K562 (cell line): ENCODE data around the gene FMO1. TPM values are rescaled to one million over a fixed set of nuclear protein-coding genes. Genes with fewer than 3 reads are reported as not detected.
A peak's percentile ranks its signal among the peaks of the same experiment; 100 is the strongest.

Experiments used
- BCOR ChIP-seq: fragments of 450-650 bp; IDR thresholded peaks from 2 replicates; pipeline ENCODE4 v1.6.1; 2016
- CC2D1A ChIP-seq: fragments of 450-650 bp; IDR thresholded peaks from 2 replicates; pipeline ENCODE4 v1.6.1; 2017; ENCODE audit warnings: mild to moderate bottlenecking
- CREM ChIP-seq: IDR thresholded peaks from 2 replicates; pipeline ENCODE4 v1.6.1; 2014; ENCODE audit warnings: antibody characterized with exemption, low read depth
- CTCF ChIP-seq, 3 experiments: IDR thresholded peaks in 2 of 3; conservative IDR thresholded peaks in 1 of 3; 2 replicates each; pipeline ENCODE4 v1.5.1; 2011 to 2012; ENCODE audit warnings: low read length in 3 of 3, mild to moderate bottlenecking in 3 of 3, control low read depth in 2 of 3, improper control_type of control experiment in 1 of 3, inconsistent platforms in 1 of 3, low read depth in 1 of 3, mixed read lengths in 1 of 3, moderate library complexity in 1 of 3; ENCODE audit not compliant: insufficient read depth in 2 of 3
- DNMT1 ChIP-seq: fragments of 450-650 bp; IDR thresholded peaks from 2 replicates; pipeline ENCODE4 v1.6.1; 2016; ENCODE audit warnings: antibody characterized with exemption, mild to moderate bottlenecking
- EWSR1 ChIP-seq: fragments of 450-650 bp; IDR thresholded peaks from 2 replicates; pipeline ENCODE4 v1.6.1; 2018; ENCODE audit warnings: borderline replicate concordance, mild to moderate bottlenecking, low read depth, moderate library complexity; ENCODE audit not compliant: partially characterized antibody
- FOXA3 ChIP-seq, 2 experiments: fragments of 450-650 bp in 1 of 2; sonication (generic) in 1 of 2; formaldehyde crosslinking; IDR thresholded peaks in 1 of 2; conservative IDR thresholded peaks in 1 of 2; 2 replicates each; pipeline versions ENCODE4 v1.4.0 to v1.8.0; 2020 to 2022; ENCODE audit warnings: mild to moderate bottlenecking in 2 of 2, missing genetic modification reagents in 1 of 2
- KDM2B ChIP-seq: fragments of 250-450 bp; sonication (Bioruptor Pico); IDR thresholded peaks from 2 replicates; pipeline ENCODE4 v1.8.0; 2021; ENCODE audit warnings: mild to moderate bottlenecking, moderate library complexity
- MEF2D ChIP-seq: conservative IDR thresholded peaks from 2 replicates; pipeline ENCODE4 v1.6.1; 2016; ENCODE audit warnings: low read depth, missing genetic modification characterization, missing compliant biosample characterization
- NFATC3 ChIP-seq: fragments of 450-650 bp; IDR thresholded peaks from 2 replicates; pipeline ENCODE4 v1.6.1; 2017; ENCODE audit warnings: mild to moderate bottlenecking
- POLR2AphosphoS5 ChIP-seq: IDR thresholded peaks from 2 replicates; pipeline ENCODE4 v1.6.1; 2011; ENCODE audit warnings: mild to moderate bottlenecking, low read depth, low read length, moderate library complexity; ENCODE audit not compliant: control insufficient read depth, insufficient read depth
- POLR2B ChIP-seq: fragments of 450-650 bp; IDR thresholded peaks from 2 replicates; pipeline ENCODE4 v1.6.1; 2018; ENCODE audit warnings: low read depth; ENCODE audit not compliant: partially characterized antibody
- RNF219 ChIP-seq: fragments of 250-450 bp; sonication (Bioruptor Pico); IDR thresholded peaks from 2 replicates; pipeline ENCODE4 v1.5.0; 2022; ENCODE audit warnings: mild to moderate bottlenecking
- STAT6 ChIP-seq: sonication (generic); formaldehyde crosslinking; IDR thresholded peaks from 2 replicates; pipeline ENCODE4 v1.8.1; 2023; ENCODE audit warnings: mild to moderate bottlenecking, missing genetic modification reagents
- ZNF239 ChIP-seq: fragments of 250-450 bp; sonication (Bioruptor Pico); IDR thresholded peaks from 2 replicates; pipeline ENCODE4 v1.4.0; 2020; ENCODE audit warnings: mild to moderate bottlenecking
- polyA plus RNA-seq, 8 experiments: library from polyadenylated mRNA; depleted of rRNA in 4 of 8; stranded (reverse) in 5 of 8; unstranded in 3 of 8; fragments of >200 nt; fragmentation: Nextera tagmentation in 2 of 8; fragmentation: Illumina TruSeq in 1 of 8; extraction: Ambion mirVana in 2 of 8; extraction: Trizol in 1 of 8; gene quantifications; 2 replicates each; pipeline versions ENCODE4 v1.2.1 to v1.2.3, GENCODE V29; 2011 to 2014; ENCODE audit warnings: inconsistent platforms in 1 of 8, missing spikeins in 1 of 8
- total RNA-seq, 7 experiments: library from RNA; depleted of rRNA in 6 of 7; stranded (reverse); fragments of >200 nt in 6 of 7; fragmentation: Illumina TruSeq in 2 of 7; extraction: Trizol in 2 of 7; gene quantifications; 2 replicates each; pipeline versions ENCODE4 v1.2.1 to v1.2.3, GENCODE V29; 2011 to 2021; ENCODE audit warnings: low replicate concordance in 1 of 7
- TF ChIP-seq, protein P1 (sequence below): sonication (generic); formaldehyde crosslinking; IDR thresholded peaks from 2 replicates; pipeline ENCODE4 v1.8.0; 2022; ENCODE audit warnings: missing genetic modification reagents, mild to moderate bottlenecking, borderline replicate concordance
- TF ChIP-seq, protein P2 (sequence below): fragments of 250-450 bp; sonication (Bioruptor Pico); IDR thresholded peaks from 2 replicates; pipeline ENCODE4 v1.4.0; 2020; ENCODE audit warnings: mild to moderate bottlenecking, moderate library complexity

Gene FMO1
- total and polyA plus RNA-seq, 9 of the 15 experiments (the other 6 are each of a cell fraction or from before 2014, with no cell fraction given), result not detected

- TF ChIP-seq, protein P1, sequence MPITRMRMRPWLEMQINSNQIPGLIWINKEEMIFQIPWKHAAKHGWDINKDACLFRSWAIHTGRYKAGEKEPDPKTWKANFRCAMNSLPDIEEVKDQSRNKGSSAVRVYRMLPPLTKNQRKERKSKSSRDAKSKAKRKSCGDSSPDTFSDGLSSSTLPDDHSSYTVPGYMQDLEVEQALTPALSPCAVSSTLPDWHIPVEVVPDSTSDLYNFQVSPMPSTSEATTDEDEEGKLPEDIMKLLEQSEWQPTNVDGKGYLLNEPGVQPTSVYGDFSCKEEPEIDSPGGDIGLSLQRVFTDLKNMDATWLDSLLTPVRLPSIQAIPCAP, result no peak
- TF ChIP-seq KDM2B (CRISPR knock-in tag) (no peak), POLR2AphosphoS5 (no peak), BCOR (no peak), NFATC3 (no peak), CC2D1A (peak; percentile 74), ZNF239 (no peak), STAT6 (no peak), RNF219 (CRISPR knock-in tag) (no peak), MEF2D (tag) (0 out of 2 replicates have a peak, but pooled peaks have one; percentile 29), CREM (peak; percentile 88), DNMT1 (no peak), CTCF (IDR thresholded peaks at IDR 0.05 in 2 of 3, conservative IDR thresholded peaks at IDR 0.05 in 1 of 3; ENCODE audit: insufficient read depth in 2 of 3, low read depth in 1 of 3, low read length in 3 of 3) (peak; percentile 77 to 85 (median 79)), FOXA3 (CRISPR knock-in tag; conservative IDR thresholded peaks at IDR 0.05 in 1 of 2, IDR thresholded peaks at IDR 0.05 in 1 of 2) (no peak), POLR2B (no peak), EWSR1 (no peak)
- TF ChIP-seq, protein P2, sequence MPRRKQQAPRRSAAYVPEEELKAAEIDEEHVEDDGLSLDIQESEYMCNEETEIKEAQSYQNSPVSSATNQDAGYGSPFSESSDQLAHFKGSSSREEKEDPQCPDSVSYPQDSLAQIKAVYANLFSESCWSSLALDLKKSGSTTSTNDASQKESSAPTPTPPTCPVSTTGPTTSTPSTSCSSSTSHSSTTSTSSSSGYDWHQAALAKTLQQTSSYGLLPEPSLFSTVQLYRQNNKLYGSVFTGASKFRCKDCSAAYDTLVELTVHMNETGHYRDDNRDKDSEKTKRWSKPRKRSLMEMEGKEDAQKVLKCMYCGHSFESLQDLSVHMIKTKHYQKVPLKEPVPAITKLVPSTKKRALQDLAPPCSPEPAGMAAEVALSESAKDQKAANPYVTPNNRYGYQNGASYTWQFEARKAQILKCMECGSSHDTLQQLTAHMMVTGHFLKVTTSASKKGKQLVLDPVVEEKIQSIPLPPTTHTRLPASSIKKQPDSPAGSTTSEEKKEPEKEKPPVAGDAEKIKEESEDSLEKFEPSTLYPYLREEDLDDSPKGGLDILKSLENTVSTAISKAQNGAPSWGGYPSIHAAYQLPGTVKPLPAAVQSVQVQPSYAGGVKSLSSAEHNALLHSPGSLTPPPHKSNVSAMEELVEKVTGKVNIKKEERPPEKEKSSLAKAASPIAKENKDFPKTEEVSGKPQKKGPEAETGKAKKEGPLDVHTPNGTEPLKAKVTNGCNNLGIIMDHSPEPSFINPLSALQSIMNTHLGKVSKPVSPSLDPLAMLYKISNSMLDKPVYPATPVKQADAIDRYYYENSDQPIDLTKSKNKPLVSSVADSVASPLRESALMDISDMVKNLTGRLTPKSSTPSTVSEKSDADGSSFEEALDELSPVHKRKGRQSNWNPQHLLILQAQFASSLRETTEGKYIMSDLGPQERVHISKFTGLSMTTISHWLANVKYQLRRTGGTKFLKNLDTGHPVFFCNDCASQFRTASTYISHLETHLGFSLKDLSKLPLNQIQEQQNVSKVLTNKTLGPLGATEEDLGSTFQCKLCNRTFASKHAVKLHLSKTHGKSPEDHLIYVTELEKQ, result no peak
Measured at GRCh38 chr1:171313835-171314320, 65.6 kb downstream of the FMO1 start, which contains the start of gene FMO4 (continued).
